HepG2 (cell line): ENCODE measurements around the gene PHF3. TPM values are rescaled to one million over a fixed set of nuclear protein-coding genes. Genes with fewer than 3 reads are reported as not detected.

Source experiments
- AGO1 ChIP-seq: fragments of 200-400 bp; formaldehyde crosslinking; IDR thresholded peaks from 2 replicates; pipeline ENCODE4 v1.6.1; 2017; ENCODE audit warnings: mild to moderate bottlenecking, low read depth, low read length, moderate library complexity; ENCODE audit not compliant: poor library complexity, severe bottlenecking
- ARHGAP35 ChIP-seq: sonication (generic); formaldehyde crosslinking; IDR thresholded peaks from 2 replicates; pipeline ENCODE4 v1.9.0; 2022; ENCODE audit warnings: mild to moderate bottlenecking, inconsistent platforms, moderate library complexity, missing genetic modification reagents, borderline replicate concordance
- ARNT ChIP-seq: fragments of 450-650 bp; IDR thresholded peaks from 2 replicates; pipeline ENCODE4 v1.6.1; 2017
- ASH2L ChIP-seq: fragments of 300-600, 200-600 bp; sonication (generic); IDR thresholded peaks from 2 replicates; pipeline ENCODE4 v1.7.0; 2017; ENCODE audit warnings: low read depth, mild to moderate bottlenecking, moderate library complexity, mixed read lengths, low read length; ENCODE audit not compliant: insufficient read length
- ATF2 ChIP-seq: sonication (generic); formaldehyde crosslinking; IDR thresholded peaks from 2 replicates; pipeline ENCODE4 v1.4.0; 2020; ENCODE audit warnings: missing genetic modification reagents
- CERS6 ChIP-seq: sonication (generic); formaldehyde crosslinking; IDR thresholded peaks from 2 replicates; pipeline ENCODE4 v1.5.0; 2020; ENCODE audit warnings: missing genetic modification reagents
- FOXJ3 ChIP-seq: sonication (generic); formaldehyde crosslinking; IDR thresholded peaks from 2 replicates; pipeline ENCODE4 v1.4.0; 2020; ENCODE audit warnings: missing genetic modification reagents, mild to moderate bottlenecking, borderline replicate concordance
- GTF2F1 ChIP-seq: fragments of 150-350 bp; IDR thresholded peaks from 2 replicates; pipeline ENCODE4 v1.6.1; 2014; ENCODE audit warnings: low read length
- KLF6 ChIP-seq: IDR thresholded peaks from 2 replicates; pipeline ENCODE4 v1.8.0; 2016; ENCODE audit warnings: missing biosample characterization, missing genetic modification reagents
- KLF9 ChIP-seq: IDR thresholded peaks from 2 replicates; pipeline ENCODE4 v1.6.1; 2016; ENCODE audit warnings: low read depth
- MAF1 ChIP-seq: sonication (generic); formaldehyde crosslinking; IDR thresholded peaks from 2 replicates; pipeline ENCODE4 v1.5.0; 2020; ENCODE audit warnings: missing genetic modification reagents, borderline replicate concordance
- NCOR1 ChIP-seq: fragments of 200-600 bp; sonication (generic); IDR thresholded peaks from 2 replicates; pipeline ENCODE4 v1.7.0; 2017; ENCODE audit warnings: antibody characterized with exemption, low read length, borderline replicate concordance
- RAD21 ChIP-seq: fragments of 450-650 bp; formaldehyde crosslinking; IDR thresholded peaks from 2 replicates; pipeline ENCODE4 v1.5.0; 2020; ENCODE audit warnings: mild to moderate bottlenecking
- RNF2 ChIP-seq: fragments of 450-650 bp; conservative IDR thresholded peaks from 2 replicates; pipeline ENCODE4 v1.6.1; 2016; ENCODE audit warnings: low read depth
- TBP ChIP-seq: sonication (generic); formaldehyde crosslinking; IDR thresholded peaks from 2 replicates; pipeline ENCODE4 v1.5.0; 2020; ENCODE audit warnings: missing genetic modification reagents
- ZFP36L2 ChIP-seq: sonication (generic); formaldehyde crosslinking; IDR thresholded peaks from 2 replicates; pipeline ENCODE4 v1.4.0; 2020; ENCODE audit warnings: missing genetic modification reagents
- ZFP90 ChIP-seq: sonication (generic); formaldehyde crosslinking; IDR thresholded peaks from 2 replicates; pipeline ENCODE4 v1.8.0; 2022; ENCODE audit warnings: missing genetic modification reagents, mild to moderate bottlenecking, inconsistent platforms, borderline replicate concordance
- ZMYM3 ChIP-seq: sonication (generic); formaldehyde crosslinking; IDR thresholded peaks from 2 replicates; pipeline ENCODE4 v1.5.1; 2020; ENCODE audit warnings: mild to moderate bottlenecking, missing genetic modification reagents
- ZNF331 ChIP-seq: sonication (generic); formaldehyde crosslinking; IDR thresholded peaks from 2 replicates; pipeline ENCODE4 v1.4.0; 2020; ENCODE audit warnings: missing genetic modification reagents
- ZNF446 ChIP-seq: sonication (generic); formaldehyde crosslinking; IDR thresholded peaks from 2 replicates; pipeline ENCODE4 v1.5.0; 2020; ENCODE audit warnings: mild to moderate bottlenecking, missing genetic modification reagents
- ZNF773 ChIP-seq: sonication (generic); formaldehyde crosslinking; IDR thresholded peaks from 2 replicates; pipeline ENCODE4 v1.4.0; 2020; ENCODE audit warnings: missing genetic modification reagents, borderline replicate concordance
- polyA plus RNA-seq, 8 experiments: library from polyadenylated mRNA; depleted of rRNA in 3 of 8; stranded (reverse) in 7 of 8; unstranded in 1 of 8; fragments of >200 nt; fragmentation: Illumina TruSeq in 4 of 8; extraction: Trizol in 4 of 8; gene quantifications; 2 replicates each; pipeline versions ENCODE4 v1.2.1 to v1.2.3, GENCODE V29; 2011 to 2016; ENCODE audit warnings: low read depth in 4 of 8, missing spikeins in 1 of 8, mixed read lengths in 1 of 8; ENCODE audit not compliant: insufficient read depth in 1 of 8
- total RNA-seq, 5 experiments: library from RNA; depleted of rRNA; stranded (reverse); fragments of >200 nt; fragmentation: Illumina TruSeq; extraction: Trizol; gene quantifications; 2 replicates each; pipeline ENCODE4 v1.2.3, GENCODE V29; 2016; ENCODE audit warnings: low read depth in 1 of 5
- TF ChIP-seq, protein P1 (sequence below): sonication (generic); formaldehyde crosslinking; IDR thresholded peaks from 2 replicates; pipeline ENCODE4 v1.5.1; 2020; ENCODE audit warnings: missing genetic modification reagents, mild to moderate bottlenecking, borderline replicate concordance

The PHF3 gene
- total and polyA plus RNA-seq, 2 of the 13 experiments (the other 11 are each of a cell fraction or from before 2014, with no cell fraction given), result 19.8 to 70.4 TPM

DNA sequence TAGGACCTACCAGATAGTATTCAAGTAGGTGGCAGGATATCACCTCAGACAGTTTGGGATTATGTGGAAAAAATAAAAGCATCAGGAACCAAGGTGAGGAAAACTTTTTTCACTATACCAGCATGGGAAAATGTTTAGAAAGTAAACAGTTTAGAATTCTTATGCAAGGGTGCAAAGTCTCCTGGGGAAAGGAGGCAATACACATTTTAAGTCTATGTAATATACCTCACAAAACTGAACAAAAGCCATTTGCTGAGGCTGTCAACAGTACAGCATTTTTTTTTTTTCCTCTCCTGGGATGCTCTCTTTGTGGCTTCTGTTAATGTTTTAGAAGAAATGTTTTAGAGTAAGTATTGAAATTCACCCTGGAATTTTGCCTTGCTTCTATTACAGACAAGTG is 73.5 kb downstream of the PHF3 start (continued):
- TF ChIP-seq ARHGAP35 (CRISPR knock-in tag) (no peak), ZFP36L2 (CRISPR knock-in tag) (no peak), ZMYM3 (CRISPR knock-in tag) (no peak), NCOR1 (peak; percentile 89; the same call in 1 of the 2 replicates), RAD21 (CRISPR knock-in tag) (no peak), ASH2L (peak; percentile 26), GTF2F1 (no peak), AGO1 (no peak), ZNF446 (CRISPR knock-in tag) (no peak), RNF2 (no peak), ZNF331 (CRISPR knock-in tag) (peak; percentile 61; the same call in 1 of the 2 replicates), KLF9 (no peak), ARNT (no peak), ATF2 (CRISPR knock-in tag) (no peak), KLF6 (peak; percentile 78), MAF1 (no peak), ZFP90 (CRISPR knock-in tag) (no peak), FOXJ3 (CRISPR knock-in tag) (peak; percentile 64), ZNF773 (CRISPR knock-in tag) (no peak), TBP (CRISPR knock-in tag) (no peak), CERS6 (CRISPR knock-in tag) (no peak)
- TF ChIP-seq, protein P1, sequence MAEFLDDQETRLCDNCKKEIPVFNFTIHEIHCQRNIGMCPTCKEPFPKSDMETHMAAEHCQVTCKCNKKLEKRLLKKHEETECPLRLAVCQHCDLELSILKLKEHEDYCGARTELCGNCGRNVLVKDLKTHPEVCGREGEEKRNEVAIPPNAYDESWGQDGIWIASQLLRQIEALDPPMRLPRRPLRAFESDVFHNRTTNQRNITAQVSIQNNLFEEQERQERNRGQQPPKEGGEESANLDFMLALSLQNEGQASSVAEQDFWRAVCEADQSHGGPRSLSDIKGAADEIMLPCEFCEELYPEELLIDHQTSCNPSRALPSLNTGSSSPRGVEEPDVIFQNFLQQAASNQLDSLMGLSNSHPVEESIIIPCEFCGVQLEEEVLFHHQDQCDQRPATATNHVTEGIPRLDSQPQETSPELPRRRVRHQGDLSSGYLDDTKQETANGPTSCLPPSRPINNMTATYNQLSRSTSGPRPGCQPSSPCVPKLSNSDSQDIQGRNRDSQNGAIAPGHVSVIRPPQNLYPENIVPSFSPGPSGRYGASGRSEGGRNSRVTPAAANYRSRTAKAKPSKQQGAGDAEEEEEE (CRISPR knock-in tag), result no peak
